B cell (primary cell): Measurements from ENCODE around the gene SH3TC1. TPM values are rescaled to one million over a fixed set of nuclear protein-coding genes. Genes with fewer than 3 reads are reported as not detected.

Experiments used
- ATAC-seq: fragments of 200-7000 bp; cut with Tn5 transposase; one replicate; pipeline ENCODE4 v1.10.0; 2021; ENCODE audit warnings: low read depth, mild to moderate bottlenecking, moderate number of reproducible peaks, moderate library complexity
- CTCF ChIA-PET: fragments of 350-600 bp; sonication (Branson Sonifier 250); formaldehyde crosslinking; loops from one replicate; lab custom pipeline; 2021; ENCODE audit warnings: antibody characterized with exemption, inconsistent platforms; lab: Charles Lee
- POLR2A ChIA-PET: fragments of 350-600 bp; sonication (Branson Sonifier 250); formaldehyde crosslinking; loops from one replicate; lab custom pipeline; 2021; ENCODE audit warnings: antibody characterized with exemption; lab: Charles Lee
- DNase-seq: peaks from one replicate; pipeline ENCODE4 v3.0.0; 2013
- H2AFZ ChIP-seq: 2 replicates; pipeline ENCODE4 v1.6.1; 2012; ENCODE audit warnings: mild to moderate bottlenecking, low read depth, low read length; ENCODE audit not compliant: insufficient read depth, poor library complexity, severe bottlenecking
- H3K27ac ChIP-seq, 2 donors: 1 replicate in 1 of 2; 2 replicates in 1 of 2; pipeline ENCODE4 v1.5.1; 2012 to 2013; ENCODE audit warnings: low read length in 2 of 2, mild to moderate bottlenecking in 2 of 2, moderate library complexity in 1 of 2
- H3K27me3 ChIP-seq, 4 experiments: fragments of 200-600 bp in 1 of 4; sonication (generic) in 1 of 4; replicated peaks in 1 of 4; 1 replicate in 2 of 4; 2 replicates in 2 of 4; pipeline versions ENCODE4 v1.6.1 to v1.7.0; 2013 to 2016; ENCODE audit warnings: low read length in 3 of 4, mild to moderate bottlenecking in 2 of 4, mixed read lengths in 1 of 4, moderate library complexity in 1 of 4; ENCODE audit not compliant: insufficient read depth in 4 of 4, control insufficient read depth in 3 of 4; ENCODE audit errors: control extremely low read depth in 1 of 4
- H3K36me3 ChIP-seq, 2 experiments: replicated peaks in 1 of 2; 1 replicate in 1 of 2; 2 replicates in 1 of 2; pipeline versions ENCODE4 v1.6.1 to v1.7.1; 2013; ENCODE audit warnings: low read length in 1 of 2; ENCODE audit not compliant: insufficient read depth in 2 of 2, control insufficient read depth in 1 of 2; ENCODE audit errors: control extremely low read depth in 1 of 2, extremely low read depth in 1 of 2
- H3K4me1 ChIP-seq, 2 donors: fragments of 200-600 bp in 1 of 2; sonication (generic) in 1 of 2; 1 replicate in 1 of 2; 2 replicates in 1 of 2; pipeline versions ENCODE4 v1.5.1 to v1.6.1; 2013 to 2017; ENCODE audit warnings: low read length in 2 of 2; ENCODE audit not compliant: control insufficient read depth in 2 of 2, insufficient read depth in 2 of 2
- H3K4me2 ChIP-seq: replicated peaks from 2 replicates; pipeline ENCODE3; 2012; ENCODE audit warnings: mild to moderate bottlenecking, low read depth, low read length; ENCODE audit not compliant: poor library complexity, severe bottlenecking
- H3K4me3 ChIP-seq, 5 experiments: fragments of 200-600 bp in 1 of 5; sonication (generic) in 1 of 5; 1 replicate in 3 of 5; 2 replicates in 2 of 5; pipeline versions ENCODE4 v1.5.1 to v1.7.0; 2011 to 2016; ENCODE audit warnings: low read length in 4 of 5, mild to moderate bottlenecking in 4 of 5, low read depth in 2 of 5, control low read depth in 1 of 5, moderate library complexity in 1 of 5; ENCODE audit not compliant: insufficient read depth in 1 of 5; ENCODE audit errors: control extremely low read depth in 1 of 5, extremely low read depth in 1 of 5
- H3K79me2 ChIP-seq: fragments of 200-600 bp; sonication (generic); one replicate; pipeline ENCODE4 v1.6.0; 2016; ENCODE audit warnings: low read length; ENCODE audit not compliant: control insufficient read depth, insufficient read depth
- H3K9ac ChIP-seq: fragments of 200-600 bp; sonication (generic); 2 replicates; pipeline ENCODE4 v1.6.1; 2017; ENCODE audit warnings: mild to moderate bottlenecking, low read length, moderate library complexity
- H3K9me3 ChIP-seq, 3 donors: one replicate each; pipeline versions ENCODE4 v1.6.1 to v1.7.1; 2013; ENCODE audit warnings: low read length in 2 of 3; ENCODE audit not compliant: control insufficient read depth in 2 of 3, insufficient read depth in 1 of 3; ENCODE audit errors: control extremely low read depth in 1 of 3
- H4K20me1 ChIP-seq: 2 replicates; pipeline ENCODE4 v1.6.0; 2012; ENCODE audit warnings: mild to moderate bottlenecking, low read length; ENCODE audit not compliant: insufficient read depth, control insufficient read depth, poor library complexity, severe bottlenecking
- H3K27ac Mint-ChIP-seq: one replicate; pipeline ENCODE4 v1.8.0; 2021; ENCODE audit warnings: mixed read lengths
- H3K27me3 Mint-ChIP-seq: one replicate; pipeline ENCODE4 v1.8.0; 2021; ENCODE audit warnings: mixed read lengths
- H3K4me1 Mint-ChIP-seq: one replicate; pipeline ENCODE4 v1.8.0; 2021; ENCODE audit warnings: mixed read lengths
- H3K4me3 Mint-ChIP-seq: one replicate; pipeline ENCODE4 v1.8.0; 2021; ENCODE audit warnings: mixed read lengths
- H3K9me3 Mint-ChIP-seq: one replicate; pipeline ENCODE4 v1.8.0; 2022; ENCODE audit warnings: mixed read lengths; ENCODE audit not compliant: insufficient read depth
- EZH2 ChIP-seq: IDR thresholded peaks from 2 replicates; pipeline ENCODE4 v1.6.1; 2012; ENCODE audit warnings: borderline replicate concordance, low read depth, mild to moderate bottlenecking, moderate library complexity, low read length; ENCODE audit not compliant: insufficient read depth, poor library complexity, severe bottlenecking
- WGBS: methylation state at CpG from one replicate; pipeline ENCODE4 v1.1.5; 2013; ENCODE audit warnings: missing lambda C conversion rate; ENCODE audit not compliant: insufficient coverage; 5-methylcytosine and 5-hydroxymethylcytosine counted together
- intact Hi-C: fragments of 100-400 bp; cut with micrococcal nuclease; formaldehyde crosslinking; loops from one replicate; pipeline ENCODE4 v1.10.0; 2022
- polyA plus RNA-seq: library from polyadenylated mRNA; depleted of rRNA; stranded (reverse); fragments of >200 nt; gene quantifications from 2 replicates; pipeline ENCODE4 v1.2.3, GENCODE V29; 2012
- total RNA-seq, 2 donors: library from RNA; stranded (reverse); fragments of 120-200 nt in 1 of 2; gene quantifications; 1 replicate in 1 of 2; 2 replicates in 1 of 2; pipeline versions ENCODE4 v1.2.3 to v1.2.4, GENCODE V29; 2013 to 2022
- TF ChIP-seq, protein P1 (sequence below): fragments of 200-600 bp; IDR thresholded peaks from one replicate; pipeline ENCODE4 v1.8.0; 2022; ENCODE audit warnings: antibody characterized with exemption, mild to moderate bottlenecking

The SH3TC1 gene
- total and polyA plus RNA-seq, 2 donors (not counting 1 experiment from before 2014, with no cell fraction given), result 63.8 to 388 TPM

GRCh38 chr4:8259743-8260430 is 60.8 kb downstream of the SH3TC1 start:
- peaks cover 0 to 8% (median 0%) of the 10 kb centered on the region in 4 experiments for H3K27me3 ChIP-seq
- H3K79me2 ChIP-seq, result no peaks in the 10 kb centered on the region
- H3K4me3 ChIP-seq, result no peak overlapping the region
- H4K20me1 ChIP-seq, result no peaks in the 10 kb centered on the region
- H3K9ac ChIP-seq, result no peak overlapping the region
- H3K9me3 Mint-ChIP-seq, result no peaks in the 10 kb centered on the region
- ATAC-seq, result no peak
- H3K36me3 ChIP-seq, result no peaks in the 10 kb centered on the region
- ChIA-PET POLR2A (no interaction called here), CTCF (no interaction called here)
- no peak for TF ChIP-seq EZH2
- TF ChIP-seq, protein P1, sequence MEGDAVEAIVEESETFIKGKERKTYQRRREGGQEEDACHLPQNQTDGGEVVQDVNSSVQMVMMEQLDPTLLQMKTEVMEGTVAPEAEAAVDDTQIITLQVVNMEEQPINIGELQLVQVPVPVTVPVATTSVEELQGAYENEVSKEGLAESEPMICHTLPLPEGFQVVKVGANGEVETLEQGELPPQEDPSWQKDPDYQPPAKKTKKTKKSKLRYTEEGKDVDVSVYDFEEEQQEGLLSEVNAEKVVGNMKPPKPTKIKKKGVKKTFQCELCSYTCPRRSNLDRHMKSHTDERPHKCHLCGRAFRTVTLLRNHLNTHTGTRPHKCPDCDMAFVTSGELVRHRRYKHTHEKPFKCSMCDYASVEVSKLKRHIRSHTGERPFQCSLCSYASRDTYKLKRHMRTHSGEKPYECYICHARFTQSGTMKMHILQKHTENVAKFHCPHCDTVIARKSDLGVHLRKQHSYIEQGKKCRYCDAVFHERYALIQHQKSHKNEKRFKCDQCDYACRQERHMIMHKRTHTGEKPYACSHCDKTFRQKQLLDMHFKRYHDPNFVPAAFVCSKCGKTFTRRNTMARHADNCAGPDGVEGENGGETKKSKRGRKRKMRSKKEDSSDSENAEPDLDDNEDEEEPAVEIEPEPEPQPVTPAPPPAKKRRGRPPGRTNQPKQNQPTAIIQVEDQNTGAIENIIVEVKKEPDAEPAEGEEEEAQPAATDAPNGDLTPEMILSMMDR, result no peak
- H3K27me3 Mint-ChIP-seq, result peaks cover 18% of the 10 kb centered on the region
- H2AFZ ChIP-seq, result no peak overlapping the region
- H3K27ac ChIP-seq, result no peak overlapping the region
- no peaks in the 10 kb centered on the region for H3K4me1 Mint-ChIP-seq
- H3K4me2 ChIP-seq, result no peak overlapping the region
- no peak overlapping the region for H3K4me3 Mint-ChIP-seq
- WGBS, result 85% methylated on average over 8 of the region's 11 CpGs
- intact Hi-C loops, result no loop called here
- H3K27ac Mint-ChIP-seq, result no peak overlapping the region
- DNase-seq, result no peak
- H3K9me3 ChIP-seq, result no peaks in the 10 kb centered on the region
- no peaks in the 10 kb centered on the region for H3K4me1 ChIP-seq

GRCh38 chr4:8260656-8261111 is 61.6 kb downstream of the SH3TC1 start:
- no peak overlapping the region for H3K27ac ChIP-seq
- no peaks in the 10 kb centered on the region for H3K9me3 Mint-ChIP-seq
- no peak overlapping the region for H3K9ac ChIP-seq
- H3K27me3 ChIP-seq, result peaks cover 0 to 8% (median 0%) of the 10 kb centered on the region in 4 experiments
- no peak overlapping the region for H3K4me2 ChIP-seq
- TF ChIP-seq, protein P1, result no peak
- no peak for TF ChIP-seq EZH2
- no peak for ATAC-seq
- no peak overlapping the region for H3K27ac Mint-ChIP-seq
- H3K4me3 ChIP-seq, result no peak overlapping the region
- H3K9me3 ChIP-seq, result no peaks in the 10 kb centered on the region
- ChIA-PET CTCF (no interaction called here), POLR2A (no interaction called here)
- 77% methylated on average over 7 of the region's 13 CpGs for WGBS
- H3K4me1 Mint-ChIP-seq, result no peaks in the 10 kb centered on the region
- no peak overlapping the region for H3K4me3 Mint-ChIP-seq
- DNase-seq, result no peak
- no peaks in the 10 kb centered on the region for H3K4me1 ChIP-seq
- peaks cover 18% of the 10 kb centered on the region for H3K27me3 Mint-ChIP-seq
- no peak overlapping the region for H2AFZ ChIP-seq
- H4K20me1 ChIP-seq, result no peaks in the 10 kb centered on the region
- H3K79me2 ChIP-seq, result no peaks in the 10 kb centered on the region
- H3K36me3 ChIP-seq, result no peaks in the 10 kb centered on the region
- intact Hi-C loops, result no loop called here
